ENCODE measurements around the gene RFX3.

RFX3 gene

DNA sequence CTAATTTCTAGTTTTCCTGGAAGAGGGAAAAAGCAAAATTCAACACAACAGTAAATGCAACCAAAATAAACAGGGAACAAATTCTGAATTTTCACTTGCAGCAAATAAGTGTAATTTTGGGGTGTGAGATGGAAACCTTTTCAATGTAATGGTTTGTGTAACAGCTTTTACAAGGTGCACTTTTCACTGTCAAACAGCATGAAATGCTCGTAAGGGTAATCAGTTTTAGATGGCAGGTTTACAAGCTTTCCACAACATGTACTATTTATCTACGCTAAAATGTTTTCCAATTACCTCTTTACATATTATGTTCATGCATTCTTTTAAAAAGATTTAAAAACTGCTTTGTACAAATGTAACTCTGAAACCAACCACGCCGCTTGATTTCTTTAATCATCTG, 115.3 kb downstream of the RFX3 start:
- DNase-seq (ENCODE audit: insufficient read length, low spot score) (no peak), FAIRE-seq (no peak)
- TF ChIP-seq POLR2A (IDR thresholded peaks at IDR 0.05; ENCODE audit: low read depth, low read length), result no peak

DNA sequence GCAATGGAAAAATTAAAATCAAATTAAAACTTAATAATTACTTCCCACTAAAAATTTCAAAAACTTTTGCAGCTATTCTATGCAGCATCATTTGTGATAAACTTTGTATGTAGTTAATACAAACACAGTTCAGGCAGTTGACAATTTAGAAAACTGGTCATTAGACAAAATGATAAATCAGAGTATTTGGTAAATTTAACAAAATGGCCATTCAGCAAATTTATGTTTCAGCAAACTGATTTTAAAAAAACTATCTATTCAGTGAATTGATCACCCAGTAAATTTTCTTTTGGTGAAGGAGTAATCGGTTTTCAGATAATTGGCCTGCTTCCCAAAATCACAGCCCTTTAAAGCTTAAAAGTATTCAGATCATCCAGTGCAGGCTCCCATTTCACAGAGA, 116.3 kb downstream of the RFX3 start:
- no peak for TF ChIP-seq POLR2A (IDR thresholded peaks at IDR 0.05; ENCODE audit: low read depth, low read length)
- no peak for DNase-seq (ENCODE audit: insufficient read length, low spot score)
- peak; percentile 33 for FAIRE-seq

DNA sequence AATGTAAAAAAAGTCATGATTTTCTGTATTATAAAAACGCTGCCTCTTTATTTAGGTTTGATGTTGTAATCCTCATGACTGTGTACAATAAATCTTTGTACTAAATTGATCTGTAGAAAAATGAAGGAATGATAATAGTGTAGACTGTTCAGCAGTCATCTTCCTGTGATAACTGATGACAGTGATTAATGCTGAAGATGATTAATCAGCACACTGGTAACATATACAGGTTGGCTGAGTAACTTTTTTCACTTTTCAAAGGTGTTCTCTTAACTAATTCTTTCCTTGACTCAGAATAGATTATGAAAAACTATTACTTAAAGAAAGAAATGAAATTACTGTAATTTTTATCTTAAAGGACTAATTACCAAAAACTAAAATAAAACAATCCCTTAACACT, 122.5 kb downstream of the RFX3 start:
- FAIRE-seq, result no peak
- DNase-seq (ENCODE audit: insufficient read length, low spot score), result no peak
- TF ChIP-seq POLR2A (IDR thresholded peaks at IDR 0.05; ENCODE audit: low read depth, low read length), result no peak

DNA sequence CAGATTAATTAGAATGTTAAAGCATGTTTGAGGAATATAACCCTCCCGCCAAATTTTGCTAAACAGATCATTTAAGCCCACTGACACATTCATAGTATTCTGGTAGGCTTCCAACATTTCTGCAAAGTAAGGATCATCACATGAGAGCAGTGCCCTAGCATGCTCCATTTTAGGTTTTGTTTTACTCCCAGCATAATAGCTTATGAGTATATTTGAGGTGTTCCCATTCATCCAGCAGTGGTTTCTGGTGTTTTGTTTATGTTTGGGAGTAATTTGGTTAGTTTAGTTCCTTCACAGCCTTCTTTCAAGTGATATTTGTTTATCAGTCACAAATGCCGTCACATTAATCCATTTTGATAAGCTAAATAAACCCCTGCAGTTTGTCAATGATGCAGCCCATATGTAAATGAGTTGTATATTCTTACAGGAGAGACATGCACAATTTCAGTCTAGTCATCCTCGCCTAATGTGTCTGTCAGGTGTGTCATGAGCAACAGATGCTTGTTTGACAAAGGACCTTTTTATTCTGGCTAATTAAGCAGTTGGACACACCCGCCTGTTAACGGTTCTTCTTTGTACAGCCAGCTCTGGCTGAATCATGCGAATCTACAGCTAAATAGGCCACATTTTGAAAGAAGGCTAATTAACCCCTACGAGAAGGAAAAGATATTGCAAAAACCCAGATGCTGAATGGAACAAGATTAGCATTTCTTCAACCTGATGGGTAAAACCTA, 124.4 kb downstream of the RFX3 start:
- TF ChIP-seq POLR2A (IDR thresholded peaks at IDR 0.05; ENCODE audit: low read depth, low read length), result no peak
- FAIRE-seq (peak; percentile 90), DNase-seq (ENCODE audit: insufficient read length, low spot score) (no peak)

DNA sequence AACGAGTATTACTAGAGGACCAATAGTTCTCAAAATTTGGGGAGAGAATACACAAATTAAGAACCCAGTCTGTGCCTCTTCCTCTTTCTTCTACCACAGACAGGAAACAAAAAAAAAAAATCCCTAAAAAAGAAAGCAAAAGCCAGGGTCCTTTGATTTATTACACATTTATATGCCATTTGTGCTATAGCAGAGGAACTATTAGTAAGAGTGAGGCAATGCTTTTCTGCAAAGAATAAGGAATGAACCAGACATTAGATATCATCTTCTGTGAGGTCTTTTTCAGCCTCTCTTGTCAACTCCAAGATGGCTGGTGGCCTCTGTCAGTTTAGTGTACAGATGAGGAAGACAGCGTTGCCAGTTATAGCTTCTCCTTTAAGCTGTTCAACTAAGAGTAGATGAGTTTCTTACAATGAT, 127.6 kb downstream of the RFX3 start:
- no peak for DNase-seq (ENCODE audit: insufficient read length, low spot score)
- TF ChIP-seq POLR2A (IDR thresholded peaks at IDR 0.05; ENCODE audit: low read depth, low read length), result no peak
- peak; percentile 50 for FAIRE-seq

DNA sequence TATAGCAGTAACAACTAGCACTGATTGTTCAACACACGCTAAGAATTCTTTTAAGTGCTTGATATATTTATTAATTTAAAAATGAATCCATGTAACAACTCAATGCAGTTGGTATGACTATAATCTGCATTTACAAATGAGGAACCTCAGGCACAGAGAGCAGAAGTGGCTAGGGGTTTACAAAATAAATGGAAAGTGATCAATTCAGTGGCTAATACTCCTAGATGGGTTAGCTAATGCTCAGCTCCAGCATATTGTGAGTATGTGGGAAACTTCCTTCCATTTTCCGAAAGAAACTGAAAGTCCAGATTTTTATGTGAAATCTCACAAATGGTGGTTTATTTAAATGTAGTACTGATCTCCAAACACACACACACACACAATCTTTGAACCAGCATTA, 128.0 kb downstream of the RFX3 start:
- DNase-seq (ENCODE audit: insufficient read length, low spot score) (no peak), FAIRE-seq (peak; percentile 36)
- no peak for TF ChIP-seq POLR2A (IDR thresholded peaks at IDR 0.05; ENCODE audit: low read depth, low read length)

DNA sequence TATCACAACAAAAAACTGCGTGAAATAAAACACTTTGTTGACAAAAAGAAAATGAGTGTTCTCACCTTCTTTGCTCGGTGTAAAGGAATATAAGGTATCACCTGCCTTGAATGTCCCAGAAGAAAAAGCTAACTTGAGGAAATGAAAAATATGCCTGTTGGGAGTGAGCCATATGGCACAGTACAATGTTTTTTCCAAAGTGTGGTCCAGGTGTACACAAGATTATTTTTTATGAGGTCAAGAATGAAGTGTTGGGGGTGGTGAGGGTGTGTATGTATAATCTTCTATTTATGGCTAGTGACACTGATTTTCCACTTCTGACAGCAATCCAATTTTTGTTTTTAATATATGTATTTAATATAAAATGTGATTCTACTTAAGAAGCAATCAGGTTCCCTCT, 134.4 kb downstream of the RFX3 start:
- DNase-seq (ENCODE audit: insufficient read length, low spot score) (no peak), FAIRE-seq (no peak)
- TF ChIP-seq POLR2A (IDR thresholded peaks at IDR 0.05; ENCODE audit: low read depth, low read length), result no peak

DNA sequence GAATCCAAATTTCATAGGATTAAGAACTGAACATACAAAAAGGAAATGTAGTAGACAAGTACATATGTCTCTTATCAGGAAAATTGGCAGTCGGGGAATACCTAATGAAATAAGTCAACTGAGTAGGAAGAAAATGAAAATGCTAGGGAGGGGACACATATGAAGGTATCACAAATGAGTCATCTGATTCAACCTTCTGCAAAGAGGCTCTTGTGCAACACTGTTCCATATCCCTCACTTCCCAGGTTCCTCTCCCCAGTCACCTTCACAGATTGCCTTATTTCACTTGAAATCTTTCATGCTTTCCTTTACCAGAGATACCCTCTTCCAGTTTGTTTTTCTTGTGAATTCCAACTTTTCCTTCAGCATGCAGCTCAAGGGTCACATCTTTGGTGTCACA, 139.0 kb downstream of the RFX3 start:
- no peak for TF ChIP-seq POLR2A (IDR thresholded peaks at IDR 0.05; ENCODE audit: low read depth, low read length)
- FAIRE-seq, result no peak
- DNase-seq (ENCODE audit: insufficient read length, low spot score), result no peak

DNA sequence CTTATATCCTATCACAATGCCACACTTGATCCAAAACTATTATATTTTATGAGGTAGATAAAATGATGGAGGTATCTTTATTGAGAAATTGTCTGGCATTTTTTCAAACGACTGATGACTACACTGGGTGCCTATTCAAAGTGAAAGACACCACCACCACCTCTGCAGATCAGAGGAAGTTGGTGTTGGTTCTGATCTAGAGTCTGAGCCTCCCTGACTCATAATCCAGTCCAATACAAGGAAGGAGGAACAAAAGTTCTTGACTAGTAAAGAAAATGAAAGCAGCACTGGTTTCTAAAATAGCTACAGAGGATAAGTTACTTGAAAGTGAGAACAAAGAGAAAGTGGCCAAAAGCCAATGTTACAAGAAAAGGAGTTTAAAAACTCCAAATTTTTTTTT, 139.9 kb downstream of the RFX3 start:
- no peak for TF ChIP-seq POLR2A (IDR thresholded peaks at IDR 0.05; ENCODE audit: low read depth, low read length)
- no peak for DNase-seq (ENCODE audit: insufficient read length, low spot score)
- no peak for FAIRE-seq

DNA sequence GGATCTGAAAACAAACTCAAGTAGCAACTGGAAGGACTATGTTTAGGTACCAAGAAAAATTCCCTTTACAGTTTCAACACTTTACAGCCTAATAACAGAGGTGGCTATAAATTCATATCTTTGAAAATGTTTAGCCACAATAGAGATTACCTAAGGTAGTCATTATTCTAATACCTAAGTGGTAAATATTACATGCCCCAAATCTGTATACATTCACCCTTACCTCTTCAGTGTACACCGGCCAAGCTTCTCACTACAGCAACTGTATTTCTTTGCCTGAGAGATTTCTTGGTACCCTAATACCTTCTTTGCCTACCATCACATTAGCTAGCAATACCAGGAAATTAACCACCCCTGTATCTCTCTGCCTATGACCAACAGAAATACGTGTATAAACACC, 154.0 kb downstream of the RFX3 start:
- TF ChIP-seq POLR2A (IDR thresholded peaks at IDR 0.05; ENCODE audit: low read depth, low read length), result no peak
- DNase-seq (ENCODE audit: insufficient read length, low spot score) (no peak), FAIRE-seq (no peak)

DNA sequence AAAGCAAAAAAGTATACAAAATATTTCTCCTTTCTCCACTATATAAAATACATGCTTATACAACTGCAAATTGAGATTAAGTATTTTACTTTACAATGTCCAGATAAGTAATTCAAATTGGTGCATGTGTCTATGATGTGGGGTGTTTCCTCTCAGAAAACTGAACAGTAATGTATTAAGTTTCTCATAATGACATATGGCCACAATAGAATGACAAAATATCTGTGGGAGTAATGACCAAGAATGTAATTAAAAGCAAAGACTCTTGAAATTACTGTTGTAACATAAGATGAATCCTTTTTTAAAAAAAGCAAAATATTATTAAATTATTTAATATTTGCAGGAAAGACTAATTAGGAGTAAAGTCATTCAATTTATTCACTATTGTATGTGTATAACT, 155.1 kb downstream of the RFX3 start:
- no peak for TF ChIP-seq POLR2A (IDR thresholded peaks at IDR 0.05; ENCODE audit: low read depth, low read length)
- DNase-seq (ENCODE audit: insufficient read length, low spot score) (no peak), FAIRE-seq (no peak)

DNA sequence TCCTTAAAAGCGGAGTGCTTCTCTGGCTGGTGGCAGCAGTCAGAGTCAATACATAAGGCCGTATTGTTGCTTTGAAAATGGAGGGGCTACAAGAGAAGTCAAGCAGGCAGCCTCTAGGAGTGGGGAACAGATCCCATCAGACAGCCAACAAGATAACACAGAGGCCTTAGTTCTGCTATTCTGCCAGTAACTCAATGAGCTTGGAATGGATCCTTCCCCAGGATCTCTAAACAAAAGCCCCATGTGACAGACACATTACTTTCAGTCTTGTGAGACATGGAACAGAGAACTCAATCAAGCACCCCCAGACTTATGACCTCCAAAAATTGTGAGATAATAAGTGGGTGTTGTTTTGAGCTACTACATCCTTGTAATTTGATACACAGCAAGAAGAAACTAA, 158.6 kb downstream of the RFX3 start:
- DNase-seq (ENCODE audit: insufficient read length, low spot score), result no peak

DNA sequence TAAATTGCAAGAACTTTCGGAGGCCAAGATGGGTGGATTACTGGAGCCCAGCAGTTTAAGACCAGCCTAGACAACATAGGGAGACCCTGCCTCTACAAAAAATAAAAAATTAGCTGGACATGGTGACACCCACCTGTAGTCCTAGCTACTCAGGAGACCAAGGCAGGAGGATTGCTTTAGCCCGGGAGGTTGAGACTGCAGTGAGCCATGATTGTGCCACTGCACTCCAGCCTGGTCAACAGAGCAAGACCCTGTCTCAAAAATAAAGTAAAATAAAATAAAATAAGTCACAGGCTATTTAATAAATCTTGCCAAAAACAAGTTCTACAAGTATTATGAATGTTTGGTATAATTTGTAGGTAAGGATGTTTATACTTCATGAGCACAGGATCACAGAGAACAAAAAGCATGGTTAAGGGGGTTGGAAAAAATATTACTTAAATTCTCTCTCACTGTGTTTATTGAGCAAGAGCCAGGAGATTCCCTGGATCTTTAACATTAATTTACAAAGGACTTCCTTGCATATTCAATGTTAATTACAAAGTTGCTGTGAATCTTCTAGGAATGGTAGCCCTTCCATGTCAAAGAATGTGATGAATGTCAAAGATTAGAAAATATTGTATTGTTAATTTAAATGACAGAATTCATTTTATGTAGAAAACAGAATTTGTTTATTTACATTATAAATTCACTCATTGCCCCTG, 164.0 kb downstream of the RFX3 start:
- DNase-seq (ENCODE audit: insufficient read length, low spot score) (no peak), FAIRE-seq (no peak)

More for the DNA sequence above, 158.6 kb downstream of the RFX3 start:
- no peak for TF ChIP-seq POLR2A (IDR thresholded peaks at IDR 0.05; ENCODE audit: low read depth, low read length)
- peak; percentile 11 for FAIRE-seq

DNA sequence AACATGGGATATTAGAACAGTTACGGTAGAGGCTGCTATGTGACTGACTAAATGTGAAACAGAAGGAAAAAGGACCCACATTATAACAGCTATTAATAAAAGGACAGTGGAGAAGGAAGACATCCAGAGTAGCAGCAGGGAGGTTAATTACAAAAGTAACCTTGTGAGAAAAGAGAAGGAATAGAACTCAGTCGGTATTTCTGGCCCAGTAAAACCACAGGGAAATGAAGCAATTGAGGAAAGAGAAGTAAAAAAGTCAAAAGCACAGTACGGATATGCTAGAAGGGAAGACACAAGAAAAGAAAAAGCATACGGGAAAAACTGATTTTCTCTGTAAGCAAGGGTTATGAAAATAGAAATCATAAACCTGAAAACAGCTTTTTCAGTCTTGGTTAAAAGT, 164.7 kb downstream of the RFX3 start:
- no peak for TF ChIP-seq POLR2A (IDR thresholded peaks at IDR 0.05; ENCODE audit: low read depth, low read length)
- FAIRE-seq (no peak), DNase-seq (ENCODE audit: insufficient read length, low spot score) (no peak)

More for the DNA sequence above, 164.0 kb downstream of the RFX3 start:
- no peak for TF ChIP-seq POLR2A (IDR thresholded peaks at IDR 0.05; ENCODE audit: low read depth, low read length)

DNA sequence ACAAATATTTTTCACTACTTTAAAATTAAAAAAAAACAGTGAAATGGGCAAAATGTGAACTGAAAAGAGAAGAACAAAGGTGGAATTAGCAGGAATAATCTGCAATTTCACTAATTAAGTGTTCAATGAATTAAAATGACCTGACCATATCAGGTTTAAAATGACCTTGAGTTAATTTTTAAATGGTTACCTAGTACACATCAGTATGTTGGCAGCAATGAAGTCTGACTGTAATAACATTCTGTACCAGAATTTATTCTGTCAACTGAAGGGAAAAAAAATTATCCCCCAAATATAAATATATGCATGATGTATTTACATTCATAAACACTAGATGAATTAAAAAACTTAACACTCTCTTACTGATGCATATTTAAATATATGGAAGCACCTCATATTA, 165.6 kb downstream of the RFX3 start:
- TF ChIP-seq POLR2A (IDR thresholded peaks at IDR 0.05; ENCODE audit: low read depth, low read length), result no peak
- DNase-seq (ENCODE audit: insufficient read length, low spot score) (no peak), FAIRE-seq (no peak)

Measured in H54 (cell line).